GF-D8 (cell line): ENCODE data around the gene TFCP2L1.
"Not testable (repeated sequence)": the region's sequence is repeated elsewhere in the genome, so short reads cannot be mapped to it uniquely, and the experiment has no call there.

Experiments used
- DNase-seq: peaks from one replicate; lab custom pipeline; 2025; lab: John Stamatoyannopoulos, UW

TFCP2L1 gene

GRCh38 chr2:121284463-121285449 lies at the start of gene TFCP2L1:
Gene TFCP2L1, minus strand, starts transcription at chr2:121285202. Its CDS starts 93 bp downstream, at chr2:121285109.
- no peak for DNase-seq

GRCh38 chr2:121333834-121334558 lies 49.0 kb upstream of the TFCP2L1 start:
- no peak for DNase-seq

- no peak for DNase-seq
Observed at GRCh38 chr2:121333231-121333630, 48.2 kb upstream of the TFCP2L1 start.

- DNase-seq, result not testable (repeated sequence)
Observed at GRCh38 chr2:121331324-121331723, 46.3 kb upstream of the TFCP2L1 start.

- no peak for DNase-seq
Observed at GRCh38 chr2:121330921-121331320, 45.9 kb upstream of the TFCP2L1 start.

- no peak for DNase-seq
Observed at GRCh38 chr2:121329786-121330185, 44.8 kb upstream of the TFCP2L1 start.

- no peak for DNase-seq
Observed at GRCh38 chr2:121326628-121327027, 41.6 kb upstream of the TFCP2L1 start.

- DNase-seq, result no peak
Observed at GRCh38 chr2:121324601-121325000, 39.6 kb upstream of the TFCP2L1 start.

- DNase-seq, result no peak
Observed at GRCh38 chr2:121321476-121321875, 36.5 kb upstream of the TFCP2L1 start.

GRCh38 chr2:121319941-121320340 lies 34.9 kb upstream of the TFCP2L1 start:
- DNase-seq, result no peak

- no peak for DNase-seq
Observed at GRCh38 chr2:121316986-121317385, 32.0 kb upstream of the TFCP2L1 start.

- not testable (repeated sequence) for DNase-seq
Observed at GRCh38 chr2:121313701-121314100, 28.7 kb upstream of the TFCP2L1 start.

- no peak for DNase-seq
Observed at GRCh38 chr2:121309801-121310200, 24.8 kb upstream of the TFCP2L1 start.

- no peak for DNase-seq
Observed at GRCh38 chr2:121309323-121309722, 24.3 kb upstream of the TFCP2L1 start.

GRCh38 chr2:121307048-121307447 lies 22.0 kb upstream of the TFCP2L1 start:
- DNase-seq, result no peak

GRCh38 chr2:121304941-121305340 lies 19.9 kb upstream of the TFCP2L1 start:
- no peak for DNase-seq

- DNase-seq, result no peak
Observed at GRCh38 chr2:121303531-121304263, 18.7 kb upstream of the TFCP2L1 start.

- DNase-seq, result not testable (repeated sequence)
Observed at GRCh38 chr2:121301190-121301589, 16.2 kb upstream of the TFCP2L1 start.

GRCh38 chr2:121298476-121298875 lies 13.5 kb upstream of the TFCP2L1 start:
- DNase-seq, result no peak

GRCh38 chr2:121297866-121298265 lies 12.9 kb upstream of the TFCP2L1 start:
- DNase-seq, result not testable (repeated sequence)

GRCh38 chr2:121297217-121297830 lies 12.3 kb upstream of the TFCP2L1 start:
- DNase-seq, result no peak
